GM12878 (cell line): ENCODE data around the gene SACM1L.

ENCODE experiments used
- CBX3 ChIP-seq: fragments of 200-600 bp; sonication (generic); IDR thresholded peaks from 2 replicates; pipeline ENCODE4 v1.6.1; 2016; ENCODE audit warnings: low read depth, borderline replicate concordance
- CREB1 ChIP-seq: IDR thresholded peaks from 2 replicates; pipeline ENCODE4 v1.6.1; 2012; ENCODE audit warnings: low read depth, mild to moderate bottlenecking, inconsistent platforms
- CTCF ChIP-seq, 3 experiments: IDR thresholded peaks in 2 of 3; conservative IDR thresholded peaks in 1 of 3; 2 replicates each; pipeline ENCODE4 v1.5.1; 2011; ENCODE audit warnings: low read depth in 3 of 3, low read length in 3 of 3, mild to moderate bottlenecking in 3 of 3, control low read depth in 2 of 3, moderate library complexity in 2 of 3, inconsistent platforms in 1 of 3, mixed read lengths in 1 of 3; ENCODE audit not compliant: control insufficient read depth in 2 of 3, insufficient read depth in 1 of 3; ENCODE audit errors: extremely low read depth in 1 of 3
- EZH2 ChIP-seq: IDR thresholded peaks from 2 replicates; pipeline ENCODE4 v1.6.1; 2012; ENCODE audit warnings: low read depth, mild to moderate bottlenecking, control low read depth, inconsistent platforms, low read length, borderline replicate concordance; ENCODE audit not compliant: control insufficient read depth
- GABPA ChIP-seq: IDR thresholded peaks from 2 replicates; pipeline ENCODE4 v1.6.1; 2014; ENCODE audit warnings: antibody characterized with exemption, low read depth, mild to moderate bottlenecking, inconsistent platforms
- NFYB ChIP-seq: IDR thresholded peaks from 2 replicates; pipeline ENCODE4 v1.6.1; 2011; ENCODE audit warnings: low read depth, mild to moderate bottlenecking, low read length, improper control_type of control experiment, moderate library complexity; ENCODE audit not compliant: insufficient read depth
- POLR2AphosphoS5 ChIP-seq: IDR thresholded peaks from 2 replicates; pipeline ENCODE4 v1.6.1; 2011; ENCODE audit warnings: mild to moderate bottlenecking, low read length, inconsistent platforms
- RFX5 ChIP-seq: IDR thresholded peaks from 2 replicates; pipeline ENCODE4 v1.6.1; 2011; ENCODE audit warnings: low read depth, low read length, improper control_type of control experiment
- SMAD5 ChIP-seq: IDR thresholded peaks from 2 replicates; pipeline ENCODE4 v1.6.1; 2016; ENCODE audit warnings: antibody characterized with exemption, low read depth
- SRF ChIP-seq, 2 experiments: IDR thresholded peaks; 2 replicates each; pipeline ENCODE4 v1.6.1; 2011; ENCODE audit warnings: low read depth in 2 of 2, low read length in 2 of 2, mild to moderate bottlenecking in 1 of 2, moderate library complexity in 1 of 2
- ZNF274 ChIP-seq: IDR thresholded peaks from one replicate; pipeline ENCODE4 v1.8.0; 2011; ENCODE audit not compliant: insufficient read length, insufficient read depth
- TF ChIP-seq, protein P1 (sequence below): IDR thresholded peaks from 2 replicates; pipeline ENCODE4 v1.6.1; 2012; ENCODE audit warnings: low read depth, low read length, improper control_type of control experiment

- TF ChIP-seq EZH2 (no peak), RFX5 (no peak), CREB1 (no peak), POLR2AphosphoS5 (no peak), CBX3 (no peak), CTCF (IDR thresholded peaks at IDR 0.05 in 2 of 3, conservative IDR thresholded peaks at IDR 0.05 in 1 of 3; ENCODE audit: control insufficient read depth in 2 of 3, extremely low read depth in 1 of 3, insufficient read depth in 1 of 3, low read depth in 3 of 3, low read length in 3 of 3) (no peak), GABPA (no peak), SRF (IDR thresholded peaks at IDR 0.05; ENCODE audit: low read depth in 2 of 2, low read length in 2 of 2) (no peak), NFYB (no peak), ZNF274 (no peak), SMAD5 (no peak)
- TF ChIP-seq, protein P1, sequence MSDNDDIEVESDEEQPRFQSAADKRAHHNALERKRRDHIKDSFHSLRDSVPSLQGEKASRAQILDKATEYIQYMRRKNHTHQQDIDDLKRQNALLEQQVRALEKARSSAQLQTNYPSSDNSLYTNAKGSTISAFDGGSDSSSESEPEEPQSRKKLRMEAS, result no peak
Measured at GRCh38 chr3:45751537-45752242, 62.5 kb downstream of the SACM1L start.
